GM12878 (cell line): ENCODE results near the gene ANXA4. TPM values are rescaled to one million over a fixed set of nuclear protein-coding genes. Genes with fewer than 3 reads are reported as not detected.

ENCODE experiments used
- BCL11A ChIP-seq: IDR thresholded peaks from 2 replicates; pipeline ENCODE4 v1.6.1; 2011; ENCODE audit warnings: low read depth, low read length
- HDGF ChIP-seq: fragments of 450-650 bp; IDR thresholded peaks from 2 replicates; pipeline ENCODE4 v1.6.1; 2016; ENCODE audit warnings: antibody characterized with exemption
- polyA plus RNA-seq, 11 experiments: library from polyadenylated mRNA; depleted of rRNA in 4 of 11; unstranded in 6 of 11; stranded (reverse) in 5 of 11; fragments of >200 nt; fragmentation: Nextera tagmentation in 4 of 11; fragmentation: Illumina TruSeq in 1 of 11; extraction: Ambion mirVana in 4 of 11; extraction: Trizol in 1 of 11; gene quantifications; 1 replicate in 1 of 11; 2 replicates in 10 of 11; pipeline versions ENCODE4 v1.2.1 to v1.2.3, GENCODE V29; 2011 to 2016; ENCODE audit warnings: inconsistent platforms in 2 of 11, missing spikeins in 2 of 11, low read depth in 1 of 11
- total RNA-seq, 4 experiments: library from RNA; depleted of rRNA in 3 of 4; stranded (reverse); fragments of >200 nt in 3 of 4; fragmentation: Illumina TruSeq in 1 of 4; extraction: Trizol in 1 of 4; gene quantifications; 2 replicates each; pipeline versions ENCODE4 v1.2.1 to v1.2.3, GENCODE V29; 2013 to 2021
- TF ChIP-seq, protein P1 (sequence below): IDR thresholded peaks from 2 replicates; pipeline ENCODE4 v1.6.1; 2012; ENCODE audit warnings: improper control_type of control experiment, low read depth, low read length; ENCODE audit not compliant: insufficient replicate concordance
- TF ChIP-seq, protein P2 (sequence below): fragments of 450-650 bp; IDR thresholded peaks from 2 replicates; pipeline ENCODE4 v1.6.1; 2016; ENCODE audit warnings: mild to moderate bottlenecking
- TF ChIP-seq, protein P3 (sequence below): fragments of 450-650 bp; IDR thresholded peaks from 2 replicates; pipeline ENCODE4 v1.6.1; 2016; ENCODE audit warnings: mild to moderate bottlenecking
- TF ChIP-seq, protein P4 (sequence below): IDR thresholded peaks from 2 replicates; pipeline ENCODE4 v1.6.1; 2011; ENCODE audit warnings: low read depth, mild to moderate bottlenecking, low read length, moderate library complexity, borderline replicate concordance; ENCODE audit errors: extremely low read depth

ANXA4 gene
- total and polyA plus RNA-seq, 10 of the 15 experiments (the other 5 are each of a cell fraction or from before 2014, with no cell fraction given), result 16.3 to 97.2 (median 71.0) TPM

DNA sequence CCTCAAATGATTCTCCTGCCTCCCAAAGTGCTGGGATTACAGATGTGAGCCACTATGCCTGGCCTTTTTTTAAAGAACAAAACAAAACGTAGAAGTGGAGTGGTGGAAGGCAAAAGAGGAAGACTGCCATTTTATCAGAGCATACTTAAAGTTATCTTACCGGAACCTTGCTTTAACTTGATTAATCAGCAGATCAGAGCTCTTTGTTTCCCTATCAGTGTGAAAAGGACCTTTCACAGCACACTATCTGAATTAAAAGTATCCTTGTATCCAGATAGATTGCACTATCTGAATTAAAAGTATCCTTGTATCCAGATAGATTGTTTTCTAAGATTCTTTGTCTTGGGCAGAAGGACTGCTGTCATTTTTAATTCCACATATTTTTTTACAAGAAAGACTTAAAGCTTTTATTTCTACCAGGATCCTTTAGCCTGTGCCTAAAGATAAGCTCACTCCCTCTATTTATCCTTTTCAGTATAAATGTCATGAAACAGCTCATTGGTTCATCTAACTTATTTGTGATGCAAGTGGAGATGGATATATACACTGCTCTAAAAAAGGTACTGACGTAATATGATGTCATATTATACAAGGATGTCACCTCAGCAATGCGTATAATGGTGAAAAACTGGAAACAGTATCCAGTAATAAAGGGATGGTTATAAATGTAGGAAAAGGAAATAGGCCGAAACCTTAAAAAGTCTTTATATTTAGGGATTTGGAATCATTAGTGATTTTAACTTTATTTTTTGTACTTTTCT is 105.3 kb downstream of the ANXA4 start (continued):
- TF ChIP-seq, protein P1, sequence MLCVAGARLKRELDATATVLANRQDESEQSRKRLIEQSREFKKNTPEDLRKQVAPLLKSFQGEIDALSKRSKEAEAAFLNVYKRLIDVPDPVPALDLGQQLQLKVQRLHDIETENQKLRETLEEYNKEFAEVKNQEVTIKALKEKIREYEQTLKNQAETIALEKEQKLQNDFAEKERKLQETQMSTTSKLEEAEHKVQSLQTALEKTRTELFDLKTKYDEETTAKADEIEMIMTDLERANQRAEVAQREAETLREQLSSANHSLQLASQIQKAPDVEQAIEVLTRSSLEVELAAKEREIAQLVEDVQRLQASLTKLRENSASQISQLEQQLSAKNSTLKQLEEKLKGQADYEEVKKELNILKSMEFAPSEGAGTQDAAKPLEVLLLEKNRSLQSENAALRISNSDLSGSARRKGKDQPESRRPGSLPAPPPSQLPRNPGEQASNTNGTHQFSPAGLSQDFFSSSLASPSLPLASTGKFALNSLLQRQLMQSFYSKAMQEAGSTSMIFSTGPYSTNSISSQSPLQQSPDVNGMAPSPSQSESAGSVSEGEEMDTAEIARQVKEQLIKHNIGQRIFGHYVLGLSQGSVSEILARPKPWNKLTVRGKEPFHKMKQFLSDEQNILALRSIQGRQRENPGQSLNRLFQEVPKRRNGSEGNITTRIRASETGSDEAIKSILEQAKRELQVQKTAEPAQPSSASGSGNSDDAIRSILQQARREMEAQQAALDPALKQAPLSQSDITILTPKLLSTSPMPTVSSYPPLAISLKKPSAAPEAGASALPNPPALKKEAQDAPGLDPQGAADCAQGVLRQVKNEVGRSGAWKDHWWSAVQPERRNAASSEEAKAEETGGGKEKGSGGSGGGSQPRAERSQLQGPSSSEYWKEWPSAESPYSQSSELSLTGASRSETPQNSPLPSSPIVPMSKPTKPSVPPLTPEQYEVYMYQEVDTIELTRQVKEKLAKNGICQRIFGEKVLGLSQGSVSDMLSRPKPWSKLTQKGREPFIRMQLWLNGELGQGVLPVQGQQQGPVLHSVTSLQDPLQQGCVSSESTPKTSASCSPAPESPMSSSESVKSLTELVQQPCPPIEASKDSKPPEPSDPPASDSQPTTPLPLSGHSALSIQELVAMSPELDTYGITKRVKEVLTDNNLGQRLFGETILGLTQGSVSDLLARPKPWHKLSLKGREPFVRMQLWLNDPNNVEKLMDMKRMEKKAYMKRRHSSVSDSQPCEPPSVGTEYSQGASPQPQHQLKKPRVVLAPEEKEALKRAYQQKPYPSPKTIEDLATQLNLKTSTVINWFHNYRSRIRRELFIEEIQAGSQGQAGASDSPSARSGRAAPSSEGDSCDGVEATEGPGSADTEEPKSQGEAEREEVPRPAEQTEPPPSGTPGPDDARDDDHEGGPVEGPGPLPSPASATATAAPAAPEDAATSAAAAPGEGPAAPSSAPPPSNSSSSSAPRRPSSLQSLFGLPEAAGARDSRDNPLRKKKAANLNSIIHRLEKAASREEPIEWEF, result no peak
- TF ChIP-seq, protein P2, sequence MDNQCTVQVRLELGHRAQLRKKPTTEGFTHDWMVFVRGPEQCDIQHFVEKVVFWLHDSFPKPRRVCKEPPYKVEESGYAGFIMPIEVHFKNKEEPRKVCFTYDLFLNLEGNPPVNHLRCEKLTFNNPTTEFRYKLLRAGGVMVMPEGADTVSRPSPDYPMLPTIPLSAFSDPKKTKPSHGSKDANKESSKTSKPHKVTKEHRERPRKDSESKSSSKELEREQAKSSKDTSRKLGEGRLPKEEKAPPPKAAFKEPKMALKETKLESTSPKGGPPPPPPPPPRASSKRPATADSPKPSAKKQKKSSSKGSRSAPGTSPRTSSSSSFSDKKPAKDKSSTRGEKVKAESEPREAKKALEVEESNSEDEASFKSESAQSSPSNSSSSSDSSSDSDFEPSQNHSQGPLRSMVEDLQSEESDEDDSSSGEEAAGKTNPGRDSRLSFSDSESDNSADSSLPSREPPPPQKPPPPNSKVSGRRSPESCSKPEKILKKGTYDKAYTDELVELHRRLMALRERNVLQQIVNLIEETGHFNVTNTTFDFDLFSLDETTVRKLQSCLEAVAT, result no peak
- TF ChIP-seq, protein P3, sequence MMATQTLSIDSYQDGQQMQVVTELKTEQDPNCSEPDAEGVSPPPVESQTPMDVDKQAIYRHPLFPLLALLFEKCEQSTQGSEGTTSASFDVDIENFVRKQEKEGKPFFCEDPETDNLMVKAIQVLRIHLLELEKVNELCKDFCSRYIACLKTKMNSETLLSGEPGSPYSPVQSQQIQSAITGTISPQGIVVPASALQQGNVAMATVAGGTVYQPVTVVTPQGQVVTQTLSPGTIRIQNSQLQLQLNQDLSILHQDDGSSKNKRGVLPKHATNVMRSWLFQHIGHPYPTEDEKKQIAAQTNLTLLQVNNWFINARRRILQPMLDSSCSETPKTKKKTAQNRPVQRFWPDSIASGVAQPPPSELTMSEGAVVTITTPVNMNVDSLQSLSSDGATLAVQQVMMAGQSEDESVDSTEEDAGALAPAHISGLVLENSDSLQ, result no peak
- TF ChIP-seq HDGF (no peak), BCL11A (no peak)
- TF ChIP-seq, protein P4, sequence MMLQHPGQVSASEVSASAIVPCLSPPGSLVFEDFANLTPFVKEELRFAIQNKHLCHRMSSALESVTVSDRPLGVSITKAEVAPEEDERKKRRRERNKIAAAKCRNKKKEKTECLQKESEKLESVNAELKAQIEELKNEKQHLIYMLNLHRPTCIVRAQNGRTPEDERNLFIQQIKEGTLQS, result no peak
